IPS-11a (cell line): ENCODE data around the gene HDGF.

ENCODE experiments used
- H3K4me3 ChIP-seq: one replicate; pipeline ENCODE4 v1.5.1; 2013; ENCODE audit warnings: low read depth, low read length, control low read depth

Gene HDGF

DNA sequence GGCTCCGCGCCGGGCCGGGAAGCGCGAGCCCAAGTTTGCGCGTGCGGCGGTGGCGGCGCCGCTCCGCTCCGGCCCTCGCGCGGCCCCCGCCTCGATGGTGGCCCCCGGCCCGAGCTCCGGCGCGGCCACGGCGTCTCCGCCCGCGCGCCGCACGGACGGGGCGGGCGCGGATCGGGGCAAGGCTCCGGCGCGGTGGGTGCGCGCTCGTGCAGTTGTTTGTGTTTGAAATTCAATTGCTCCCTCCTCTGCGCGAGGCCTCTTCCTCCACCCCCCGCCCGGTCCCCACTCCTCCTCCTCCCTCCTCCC is at the start of gene HDGF:
Gene HDGF (minus strand): TSS at position 225 of the 306 bp plus-strand sequence. CDS start 246 bp downstream, outside the sequence.
- peak within 1 kb of the TSS; percentile 78 for H3K4me3 ChIP-seq

DNA sequence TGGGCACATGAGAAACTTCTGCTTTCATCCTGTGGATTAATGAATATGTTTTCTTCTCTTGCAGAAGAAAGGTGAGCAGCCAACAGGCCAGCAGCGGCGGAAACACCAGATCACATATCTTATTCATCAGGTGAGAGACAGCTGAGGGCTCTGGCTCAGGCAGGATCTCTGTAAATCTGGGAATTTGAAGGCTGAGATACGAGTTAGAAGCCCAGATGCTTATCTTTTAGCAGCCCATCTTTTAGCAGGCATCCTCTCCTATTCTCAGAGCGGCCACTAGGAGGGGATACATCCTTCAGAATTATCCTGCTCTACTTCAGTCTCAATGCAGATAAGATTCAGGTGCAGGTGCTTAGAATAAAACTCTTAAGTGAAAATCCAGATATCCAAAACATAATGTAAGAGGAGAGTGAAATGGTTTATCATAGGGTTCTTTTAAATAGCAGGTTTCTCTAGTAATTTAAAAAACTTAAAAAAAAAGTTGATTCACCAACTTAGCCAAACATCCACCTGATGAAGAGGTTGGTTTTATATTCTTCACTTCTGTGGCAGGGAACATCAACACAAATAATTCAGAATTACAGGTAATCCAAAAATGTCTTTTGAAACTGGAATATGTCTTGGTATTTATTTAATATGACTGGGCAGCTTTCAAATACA is 45.9 kb upstream of the HDGF start:
- no peak overlapping the region for H3K4me3 ChIP-seq

DNA sequence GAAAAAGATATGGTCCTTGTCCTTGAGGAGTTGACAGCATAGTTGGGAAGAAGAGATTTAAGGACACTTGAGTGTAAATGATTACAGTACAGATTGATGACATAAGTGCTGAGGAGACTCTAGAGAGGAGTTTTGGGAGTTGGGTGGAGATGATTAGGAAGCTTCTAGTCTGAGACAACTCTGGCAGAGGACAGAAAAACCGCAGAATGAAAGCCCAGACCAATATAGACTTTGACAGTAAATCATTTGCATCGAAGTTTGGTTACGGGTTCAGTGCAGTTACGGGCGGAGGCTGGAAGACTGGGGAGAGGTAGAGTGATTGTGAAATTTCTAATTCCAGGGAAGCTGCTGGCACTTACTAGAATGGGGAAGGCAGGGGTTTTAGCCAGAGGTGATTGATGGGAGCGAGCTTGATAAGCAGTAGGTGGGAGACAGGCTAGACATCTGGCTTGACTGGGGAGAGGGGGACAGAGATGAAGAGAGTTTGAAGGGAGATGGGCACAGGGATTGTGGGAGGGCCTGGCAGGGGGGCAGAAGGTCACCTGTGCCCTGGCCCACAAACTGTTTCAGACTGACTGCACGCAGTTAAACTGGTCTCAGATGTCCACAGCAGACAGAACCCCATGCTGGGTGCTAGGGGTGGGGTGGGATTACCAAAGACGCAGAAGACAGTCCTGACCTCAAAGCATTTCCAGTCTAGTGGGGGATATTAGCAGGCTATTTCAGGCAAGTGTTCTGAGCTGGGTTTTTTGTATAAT is 45.0 kb upstream of the HDGF start:
- no peak overlapping the region for H3K4me3 ChIP-seq

DNA sequence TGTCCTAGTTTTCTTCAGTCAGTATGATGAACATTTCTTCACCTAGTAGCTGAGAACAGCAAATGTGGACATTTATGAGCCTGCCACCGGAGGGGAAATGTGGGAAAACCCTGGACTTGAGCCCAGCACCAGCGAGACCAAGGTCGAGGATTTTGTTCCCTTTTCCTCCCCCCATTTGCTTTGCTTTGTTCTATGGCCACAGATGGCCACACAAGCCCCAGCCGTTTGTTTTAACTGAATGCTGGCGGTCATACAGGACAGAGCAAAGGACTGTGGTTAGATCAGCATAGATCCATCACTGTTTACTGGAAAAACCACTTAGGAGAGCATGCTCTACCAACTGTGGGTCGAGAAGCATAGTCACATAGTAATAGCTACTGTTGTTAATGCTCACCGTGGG is 44.3 kb upstream of the HDGF start:
- H3K4me3 ChIP-seq, result no peak overlapping the region

DNA sequence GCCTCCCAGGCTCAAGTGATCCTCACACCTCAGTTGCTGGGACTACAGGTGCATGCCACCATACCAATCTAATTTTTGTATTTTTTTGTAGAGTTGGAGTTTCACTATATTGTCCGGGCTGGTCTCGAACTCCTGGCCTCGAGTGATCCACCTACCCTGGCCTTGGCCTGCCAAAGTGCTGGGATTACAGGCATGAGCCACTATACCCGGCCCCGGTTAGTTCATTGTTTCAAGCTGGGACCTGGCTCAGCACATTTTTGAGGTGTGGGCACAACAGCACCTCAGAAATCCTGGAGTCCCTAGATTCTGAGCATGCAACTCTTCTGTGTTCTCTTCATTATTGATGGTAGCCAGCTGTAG is 43.9 kb upstream of the HDGF start:
- H3K4me3 ChIP-seq, result no peak overlapping the region

DNA sequence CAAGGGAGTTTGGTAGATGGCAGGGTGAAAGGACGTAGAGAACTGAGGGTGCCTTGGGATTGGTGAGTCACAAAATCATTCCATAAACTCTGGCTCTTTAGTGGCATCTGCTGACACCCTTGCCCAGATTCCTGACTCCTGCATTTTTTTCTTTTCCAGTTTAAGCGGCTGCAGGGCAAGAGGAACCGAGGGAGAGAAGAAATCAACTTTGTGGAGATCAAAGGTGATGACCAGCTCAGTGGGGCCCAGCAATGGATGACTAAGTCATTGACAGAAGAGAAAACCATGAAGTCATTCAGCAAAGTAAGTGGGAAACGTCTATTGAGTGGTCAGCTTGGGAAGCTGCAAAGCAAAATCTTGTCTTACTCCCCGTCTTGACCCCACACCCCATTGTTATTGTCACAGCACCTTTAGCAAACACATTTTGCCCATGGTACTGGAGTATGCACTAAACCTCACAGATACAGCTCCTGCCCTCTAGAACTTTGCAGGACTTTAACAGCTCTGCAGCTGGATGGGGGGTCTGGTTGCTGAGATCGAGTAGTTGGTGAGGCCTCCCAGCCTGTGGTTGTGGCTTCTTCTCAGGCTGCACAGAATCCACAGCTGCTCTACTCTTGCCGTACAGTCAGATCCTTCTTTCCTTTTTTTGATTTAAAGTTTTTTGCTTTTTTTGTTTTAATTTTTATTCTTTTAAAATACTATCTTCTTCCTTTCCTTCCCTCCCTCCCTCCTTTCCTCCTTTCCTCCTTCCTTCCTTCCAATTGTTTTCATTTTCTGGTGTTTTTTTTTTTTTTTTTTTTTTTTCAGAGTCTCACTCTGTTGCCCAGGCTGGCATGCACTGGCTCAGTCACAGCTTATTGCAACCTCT is 43.3 kb upstream of the HDGF start:
- no peak overlapping the region for H3K4me3 ChIP-seq

DNA sequence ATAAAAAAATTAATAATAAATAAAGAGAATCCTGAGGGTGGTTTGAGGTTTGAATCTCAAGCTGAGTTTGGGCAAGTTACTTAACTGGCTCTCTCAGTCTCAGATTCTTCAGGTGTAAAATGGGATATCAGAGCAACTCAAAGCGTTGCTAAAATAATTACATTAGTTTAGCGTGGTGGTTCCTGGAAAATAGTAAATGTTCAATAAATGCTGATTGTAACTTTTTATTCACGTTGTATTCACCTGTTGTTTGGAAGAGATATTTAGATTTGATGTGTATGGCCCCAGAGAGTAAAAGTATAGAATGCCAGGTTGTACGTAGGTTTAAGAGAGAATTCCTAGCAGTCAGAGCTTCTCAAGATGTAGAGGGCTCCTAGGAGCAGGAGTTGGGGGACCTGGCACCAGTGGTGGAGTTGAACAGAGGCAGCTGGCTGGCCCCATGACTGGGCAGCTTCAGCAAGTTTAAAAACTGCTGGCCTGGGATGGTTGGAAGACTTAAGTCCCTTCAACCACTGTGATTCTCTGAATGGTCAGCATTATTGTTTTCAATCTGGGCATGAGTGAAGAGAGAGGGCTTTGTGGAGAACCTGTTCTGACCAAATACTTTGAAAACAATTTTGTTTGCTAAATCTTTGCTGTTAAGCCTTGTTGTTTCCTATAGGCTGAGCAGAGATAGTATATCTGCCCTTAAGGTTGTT is 38.3 kb upstream of the HDGF start:
- H3K4me3 ChIP-seq, result no peak overlapping the region

DNA sequence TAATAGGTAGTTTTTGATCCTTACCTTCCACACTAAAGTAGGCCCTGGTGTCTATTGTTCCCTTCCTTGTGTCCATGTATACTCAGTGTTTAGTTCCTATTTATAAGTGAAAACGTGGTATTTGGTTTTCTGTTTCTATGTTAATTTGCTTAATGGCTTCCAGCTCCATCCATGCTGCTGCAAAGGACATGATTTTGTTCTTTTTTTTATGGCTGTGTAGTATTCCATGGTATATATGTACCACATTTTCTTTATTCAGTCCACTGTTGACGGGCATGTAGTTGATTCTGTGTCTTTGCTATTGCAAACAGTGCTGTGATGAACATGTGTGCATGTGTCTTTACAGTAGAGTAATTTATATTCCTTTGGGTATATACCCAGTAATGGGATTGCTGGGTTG is 36.7 kb upstream of the HDGF start:
- no peak overlapping the region for H3K4me3 ChIP-seq

DNA sequence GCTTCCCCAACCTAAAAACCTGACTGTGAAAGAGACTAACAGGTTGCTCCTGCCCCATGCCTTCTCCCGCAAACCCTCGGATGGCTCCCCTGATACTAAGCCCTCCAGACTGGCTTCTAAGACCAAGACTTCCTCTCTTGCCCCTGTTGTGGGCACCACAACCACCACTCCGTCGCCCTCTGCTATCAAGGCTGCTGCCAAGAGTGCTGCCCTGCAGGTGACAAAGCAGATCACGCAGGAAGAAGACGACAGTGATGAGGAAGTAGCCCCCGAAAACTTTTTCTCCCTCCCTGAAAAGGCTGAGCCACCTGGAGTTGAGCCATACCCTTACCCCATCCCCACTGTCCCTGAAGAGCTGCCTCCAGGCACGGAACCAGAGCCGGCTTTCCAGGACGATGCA is 35.2 kb upstream of the HDGF start:
- no peak overlapping the region for H3K4me3 ChIP-seq

DNA sequence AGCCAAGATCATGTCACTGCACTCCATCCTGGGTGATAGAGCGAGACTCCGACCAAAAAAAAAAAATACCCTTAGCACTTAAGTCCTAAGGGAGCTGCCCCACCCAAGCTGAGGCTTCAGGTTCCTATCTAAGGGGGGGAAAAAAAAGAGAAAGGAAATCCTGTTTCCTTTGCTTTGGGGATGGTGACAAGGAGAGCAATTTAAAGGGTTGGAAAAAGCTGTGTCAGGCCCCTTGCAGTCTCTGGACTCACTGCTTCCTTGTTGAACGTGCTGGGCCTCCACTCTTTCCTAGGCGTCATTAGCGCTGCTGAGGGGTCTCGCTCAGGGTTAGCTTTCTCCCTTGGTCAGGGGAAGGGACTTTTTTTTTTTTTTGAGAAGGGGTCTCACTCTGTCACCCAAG is 34.0 kb upstream of the HDGF start:
- no peak overlapping the region for H3K4me3 ChIP-seq

DNA sequence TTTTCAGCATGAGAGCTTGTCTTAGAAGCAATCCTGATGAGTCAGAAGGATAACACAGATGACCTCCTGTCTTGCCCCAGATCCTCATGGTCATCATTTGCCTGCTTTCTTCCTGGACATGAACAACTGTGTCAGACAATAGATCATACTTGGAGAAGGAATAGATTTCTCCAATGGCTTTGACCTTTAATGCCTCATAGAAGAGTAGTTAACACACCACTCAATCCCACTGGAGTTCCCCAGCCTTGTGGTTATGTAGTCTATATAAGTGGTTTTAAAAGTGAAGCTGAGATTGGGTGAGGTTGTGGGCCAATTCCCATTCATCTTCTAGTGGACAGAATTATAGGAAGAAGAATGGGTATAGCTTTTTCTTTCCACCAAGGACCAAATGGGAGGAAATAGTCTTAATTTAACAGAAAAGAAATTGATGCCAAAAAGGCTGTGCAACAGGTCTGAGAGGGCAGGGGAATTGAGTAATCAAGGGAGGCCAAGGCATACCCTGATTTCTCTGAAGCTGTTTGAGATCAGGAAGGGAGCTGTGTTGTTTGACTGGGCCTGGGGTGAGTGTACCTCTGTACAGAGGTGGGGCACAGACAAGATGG is 30.2 kb upstream of the HDGF start:
- H3K4me3 ChIP-seq, result no peak overlapping the region

DNA sequence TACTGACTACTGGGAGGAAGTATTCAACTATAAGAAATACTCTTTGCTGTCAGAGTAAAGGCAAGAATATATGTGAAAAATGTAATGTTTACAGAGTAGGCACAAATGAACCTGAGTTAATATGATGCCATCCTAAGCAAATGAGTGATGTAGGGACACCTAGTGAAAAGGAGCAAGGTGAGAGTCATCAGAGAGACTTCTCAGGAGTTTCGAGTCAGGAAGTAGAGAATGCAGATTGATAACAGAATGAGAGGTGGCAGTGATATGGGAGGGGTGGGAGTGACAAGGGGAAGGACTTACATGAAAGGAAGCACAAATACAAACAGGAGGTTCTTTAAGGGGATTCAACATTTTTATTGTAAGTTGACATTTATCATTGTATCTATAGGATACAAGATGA is 26.1 kb upstream of the HDGF start:
- H3K4me3 ChIP-seq, result no peak overlapping the region

DNA sequence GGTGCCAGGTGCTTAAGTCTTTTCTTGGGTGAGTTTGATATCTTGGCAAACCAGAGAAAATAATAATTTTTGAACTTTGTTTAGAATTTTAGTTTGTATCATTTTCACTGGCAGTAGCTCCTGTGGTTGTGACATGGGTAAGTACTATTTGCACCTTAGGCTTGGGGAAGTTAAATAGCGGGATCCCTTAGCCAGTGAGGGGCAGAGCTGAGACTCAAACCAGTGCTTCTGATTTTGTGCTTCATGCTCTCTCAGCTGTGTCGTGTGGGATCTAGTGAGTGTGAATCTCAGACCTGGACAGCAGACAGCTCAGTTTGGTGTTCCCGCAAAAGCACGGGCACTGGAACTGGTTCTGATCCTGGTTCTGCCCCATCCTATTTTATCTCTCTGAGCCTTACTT is 25.5 kb upstream of the HDGF start:
- no peak overlapping the region for H3K4me3 ChIP-seq

DNA sequence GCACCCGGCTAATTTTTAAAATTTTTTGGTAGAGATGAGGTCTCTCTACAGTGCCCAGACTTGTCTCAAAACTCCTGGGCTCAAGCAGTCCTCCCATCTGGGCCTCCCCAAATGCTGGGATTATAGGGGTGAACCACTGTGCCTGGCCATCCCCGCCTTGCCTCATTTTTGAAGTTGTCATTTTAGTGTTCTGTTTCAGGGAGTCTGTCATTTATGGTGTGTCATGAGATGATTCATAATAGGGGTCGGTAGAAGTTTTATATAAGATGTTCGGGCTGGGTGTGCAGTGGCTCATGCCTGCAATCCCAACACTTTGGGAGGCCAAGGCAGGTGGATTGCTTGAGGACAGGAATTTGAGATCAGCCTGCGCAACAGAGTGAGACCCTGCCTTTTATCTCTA is 24.3 kb upstream of the HDGF start:
- no peak overlapping the region for H3K4me3 ChIP-seq

DNA sequence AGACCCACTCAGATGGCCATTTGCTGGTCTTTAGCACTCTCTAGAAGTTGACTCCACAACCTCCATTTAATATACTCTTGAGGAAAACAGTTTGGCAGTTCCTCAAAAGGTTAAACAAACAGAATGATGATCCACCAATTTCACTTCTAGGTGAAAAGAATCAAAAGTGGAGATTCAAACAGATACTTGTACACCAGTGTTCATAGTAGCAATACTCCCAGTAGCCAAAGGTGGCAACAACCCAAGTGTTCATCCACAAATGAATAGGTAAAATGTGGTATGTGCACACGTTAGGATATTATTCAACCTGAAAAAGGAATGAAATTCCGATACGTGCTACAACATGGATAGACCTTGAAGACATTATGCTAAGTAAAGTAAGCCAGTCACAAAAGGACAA is 22.1 kb upstream of the HDGF start:
- H3K4me3 ChIP-seq, result no peak overlapping the region

DNA sequence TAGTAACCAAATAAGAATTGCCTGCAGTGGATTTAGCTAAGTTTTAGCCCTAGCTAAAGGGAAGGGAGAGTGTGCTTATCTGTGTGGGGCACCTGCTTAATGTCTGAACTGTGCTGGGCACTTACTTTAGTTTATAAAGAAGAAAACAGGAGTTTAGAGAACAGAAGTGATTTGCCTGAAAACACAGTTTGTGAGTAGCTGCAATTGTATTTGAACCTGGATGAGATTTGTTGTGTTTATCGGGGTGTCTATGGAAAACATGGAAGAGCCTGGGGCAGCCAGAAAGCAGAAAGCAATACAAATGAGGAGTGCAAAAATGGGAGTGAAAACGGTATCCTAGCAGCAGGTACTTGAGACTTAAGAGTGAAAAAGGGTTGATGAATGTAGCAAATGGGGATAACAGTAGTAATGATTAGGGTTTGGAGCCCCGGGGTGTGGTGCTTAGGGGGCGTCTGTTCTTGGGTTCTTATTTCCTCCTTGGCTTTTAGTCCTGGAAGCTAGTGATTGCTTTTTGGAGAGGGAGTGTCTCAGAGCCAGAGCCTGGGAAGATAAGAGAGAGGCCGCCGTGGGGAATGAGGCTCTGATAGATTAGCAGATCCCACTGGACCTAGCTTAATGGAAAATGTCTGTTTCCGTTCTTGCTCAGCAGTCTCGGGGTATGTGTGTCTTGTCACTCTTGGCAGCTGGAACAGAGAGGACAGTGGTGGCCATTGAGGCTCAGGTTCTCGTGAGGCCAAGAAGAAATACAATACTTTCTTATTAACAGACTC is 21.4 kb upstream of the HDGF start:
- H3K4me3 ChIP-seq, result no peak overlapping the region

DNA sequence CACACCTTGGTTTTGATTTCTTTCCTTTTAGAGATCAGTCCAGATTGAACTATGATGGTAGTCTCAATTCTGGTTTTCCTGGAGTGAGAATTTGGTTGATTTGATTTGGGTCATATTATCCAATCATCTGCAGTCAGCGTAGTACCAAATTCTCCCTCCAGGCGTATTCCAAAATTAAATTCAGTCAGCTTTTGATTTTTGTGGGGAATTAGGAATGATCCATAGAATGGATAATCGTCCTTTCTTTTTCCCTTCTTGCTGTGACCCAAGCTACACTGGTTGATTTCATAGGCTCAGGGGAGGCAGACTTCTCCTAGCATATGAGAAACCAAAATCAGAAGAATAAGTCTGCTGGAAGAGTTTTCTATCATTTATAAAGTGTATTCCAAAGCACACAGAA is 20.7 kb upstream of the HDGF start:
- no peak overlapping the region for H3K4me3 ChIP-seq

DNA sequence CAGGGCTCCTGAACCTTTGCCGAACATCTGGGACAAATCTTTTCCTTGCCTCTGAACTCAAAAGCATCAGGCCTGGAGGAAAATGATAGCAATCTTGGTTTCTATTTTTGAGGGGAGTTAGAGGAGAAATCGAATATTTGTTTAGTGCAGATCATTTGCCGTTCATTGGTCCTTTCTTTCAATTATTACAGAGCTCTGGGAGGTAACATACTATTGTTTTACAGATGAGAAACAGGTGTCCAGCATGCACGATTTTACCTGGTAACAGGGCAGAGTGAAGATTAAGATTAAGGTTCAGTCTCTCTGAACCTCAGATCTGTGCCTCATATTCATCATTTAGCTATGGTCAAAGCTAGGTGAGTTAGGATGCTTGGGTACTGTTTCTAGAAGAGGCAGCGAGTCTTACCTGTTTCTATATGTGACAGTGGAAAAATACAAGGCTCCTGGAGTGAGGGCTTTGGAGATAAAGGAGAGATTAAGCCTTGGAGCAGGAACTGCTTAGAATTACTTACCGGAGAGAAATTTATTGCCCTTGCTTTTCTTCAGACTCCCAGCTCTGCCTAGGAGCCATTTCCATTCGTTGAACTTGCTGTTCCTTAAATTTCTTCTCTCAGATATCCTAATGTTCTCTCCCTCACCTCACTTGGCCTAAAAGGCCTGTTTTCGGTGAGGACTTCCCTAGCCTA is 17.3 kb upstream of the HDGF start:
- H3K4me3 ChIP-seq, result peak overlapping the region; percentile 92

DNA sequence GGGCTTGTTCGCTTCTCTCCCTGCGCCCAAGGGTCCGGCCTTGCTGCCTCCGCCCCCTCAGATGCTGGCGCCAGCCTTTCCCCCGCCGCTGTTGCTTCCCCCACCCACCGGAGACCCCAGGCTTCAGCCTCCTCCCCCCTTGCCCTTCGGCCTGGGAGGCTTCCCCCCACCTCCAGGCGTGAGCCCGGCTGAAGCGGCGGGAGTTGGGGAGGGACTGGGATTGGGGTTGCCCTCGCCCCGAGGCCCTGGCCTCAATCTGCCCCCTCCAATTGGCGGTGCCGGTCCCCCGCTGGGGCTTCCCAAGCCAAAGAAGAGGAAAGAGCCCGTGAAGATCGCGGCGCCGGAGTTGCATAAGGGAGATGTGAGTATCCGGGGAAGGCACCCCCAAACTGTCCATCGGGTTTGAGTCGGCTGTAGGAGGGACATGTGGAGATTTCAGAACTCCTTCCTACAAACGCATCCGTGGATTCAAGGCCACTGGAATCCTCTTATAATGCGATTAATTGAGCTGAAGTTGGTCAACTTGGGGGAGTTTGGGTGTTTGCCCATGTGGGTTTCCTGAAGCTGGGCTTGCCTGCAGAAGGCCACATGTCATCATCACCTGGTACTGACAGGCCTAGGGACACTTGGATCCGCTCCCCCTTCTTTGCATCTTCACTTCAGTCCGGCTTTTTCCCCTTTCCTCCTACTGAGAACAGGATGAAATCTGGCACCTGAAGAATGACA is 16.6 kb upstream of the HDGF start:
- H3K4me3 ChIP-seq, result peak overlapping the region; percentile 92
